OCI-LY1 (cell line): ENCODE results near the gene IKZF2.

Source experiments
- H2AFZ ChIP-seq: fragments of 200-600 bp; sonication (generic), shearing (Covaris generic); 2 replicates; pipeline ENCODE4 v1.6.0; 2014; ENCODE audit warnings: antibody characterized with exemption, mild to moderate bottlenecking, low read length
- H3F3A ChIP-seq: fragments of 200-600 bp; sonication (generic), shearing (Covaris generic); 2 replicates; pipeline ENCODE4 v1.6.0; 2014; ENCODE audit warnings: mild to moderate bottlenecking, antibody characterized with exemption, low read length, moderate library complexity; ENCODE audit not compliant: insufficient read depth
- H3K27ac ChIP-seq: fragments of 200-600 bp; sonication (generic); 2 replicates; pipeline ENCODE4 v1.5.1; 2014; ENCODE audit warnings: low read length, mixed run types, mild to moderate bottlenecking, low read depth; ENCODE audit not compliant: poor library complexity, severe bottlenecking
- H3K27me3 ChIP-seq: fragments of 200-600 bp; sonication (generic); 2 replicates; pipeline ENCODE4 v1.6.0; 2014; ENCODE audit warnings: antibody characterized with exemption, mild to moderate bottlenecking, low read length, moderate library complexity; ENCODE audit not compliant: insufficient read depth
- H3K36me3 ChIP-seq: fragments of 200-600 bp; sonication (generic); 2 replicates; pipeline ENCODE4 v1.6.1; 2014; ENCODE audit warnings: mild to moderate bottlenecking, antibody characterized with exemption, low read length, moderate library complexity, mixed read lengths; ENCODE audit not compliant: insufficient read depth
- H3K4me1 ChIP-seq: fragments of 200-600 bp; sonication (generic); 2 replicates; pipeline ENCODE4 v1.5.1; 2014; ENCODE audit warnings: mild to moderate bottlenecking, low read length, moderate library complexity; ENCODE audit not compliant: insufficient read depth, severe bottlenecking
- H3K4me2 ChIP-seq: fragments of 200-600 bp; sonication (generic), shearing (Covaris generic); 2 replicates; pipeline ENCODE4 v1.6.1; 2014; ENCODE audit warnings: low read length
- H3K4me3 ChIP-seq: fragments of 200-600 bp; sonication (generic); 2 replicates; pipeline ENCODE4 v1.5.1; 2014; ENCODE audit warnings: low read length, low read depth, mild to moderate bottlenecking, mixed read lengths; ENCODE audit not compliant: poor library complexity, severe bottlenecking
- H3K79me2 ChIP-seq: fragments of 200-600 bp; shearing (Covaris generic); 2 replicates; pipeline ENCODE4 v1.6.1; 2016; ENCODE audit warnings: mixed run types, low read length, mixed read lengths; ENCODE audit not compliant: insufficient read depth
- H3K9ac ChIP-seq: fragments of 200-600 bp; sonication (generic), shearing (Covaris generic); 2 replicates; pipeline ENCODE4 v1.6.1; 2014; ENCODE audit warnings: mild to moderate bottlenecking, low read length, mixed read lengths
- H3K9me2 ChIP-seq: fragments of 200-600 bp; sonication (generic), shearing (Covaris generic); 2 replicates; pipeline ENCODE4 v1.6.1; 2014; ENCODE audit warnings: low read depth, mild to moderate bottlenecking, low read length, mixed read lengths
- H3K9me3 ChIP-seq: fragments of 200-600 bp; shearing (Covaris generic); 2 replicates; pipeline ENCODE4 v1.6.1; 2014; ENCODE audit warnings: low read length, mixed read lengths
- H4K20me1 ChIP-seq: fragments of 200-600 bp; sonication (generic), shearing (Covaris generic); 2 replicates; pipeline ENCODE4 v1.6.0; 2016; ENCODE audit warnings: mild to moderate bottlenecking, low read length; ENCODE audit not compliant: insufficient read depth
- EZH2 ChIP-seq: fragments of 200-600 bp; sonication (generic), shearing (Covaris generic); IDR thresholded peaks from 2 replicates; pipeline ENCODE4 v1.8.0; 2017; ENCODE audit warnings: borderline replicate concordance, mixed run types, mild to moderate bottlenecking, antibody characterized with exemption, low read length, moderate library complexity, mixed read lengths
- TF ChIP-seq, protein P1 (sequence below): fragments of 200-600 bp; sonication (generic), shearing (Covaris generic); IDR thresholded peaks from 2 replicates; pipeline ENCODE4 v1.5.1; 2017; ENCODE audit warnings: mild to moderate bottlenecking, antibody characterized with exemption, low read length, moderate library complexity, mixed read lengths

The IKZF2 gene

GRCh38 chr2:213125646-213126347, 25.6 kb downstream of the IKZF2 start:
- peaks cover 100% of the 10 kb centered on the region for H3K79me2 ChIP-seq
- no peak overlapping the region for H3K27ac ChIP-seq
- no peaks in the 10 kb centered on the region for H3K27me3 ChIP-seq
- no peak overlapping the region for H3K9ac ChIP-seq
- peaks cover 91% of the 10 kb centered on the region for H3K4me1 ChIP-seq
- peaks cover 82% of the 10 kb centered on the region for H3K36me3 ChIP-seq
- no peak overlapping the region for H2AFZ ChIP-seq
- no peaks in the 10 kb centered on the region for H3K9me2 ChIP-seq
- H3K9me3 ChIP-seq = no peaks in the 10 kb centered on the region
- H3K4me2 ChIP-seq = no peak overlapping the region
- no peak for TF ChIP-seq EZH2
- TF ChIP-seq, protein P1, sequence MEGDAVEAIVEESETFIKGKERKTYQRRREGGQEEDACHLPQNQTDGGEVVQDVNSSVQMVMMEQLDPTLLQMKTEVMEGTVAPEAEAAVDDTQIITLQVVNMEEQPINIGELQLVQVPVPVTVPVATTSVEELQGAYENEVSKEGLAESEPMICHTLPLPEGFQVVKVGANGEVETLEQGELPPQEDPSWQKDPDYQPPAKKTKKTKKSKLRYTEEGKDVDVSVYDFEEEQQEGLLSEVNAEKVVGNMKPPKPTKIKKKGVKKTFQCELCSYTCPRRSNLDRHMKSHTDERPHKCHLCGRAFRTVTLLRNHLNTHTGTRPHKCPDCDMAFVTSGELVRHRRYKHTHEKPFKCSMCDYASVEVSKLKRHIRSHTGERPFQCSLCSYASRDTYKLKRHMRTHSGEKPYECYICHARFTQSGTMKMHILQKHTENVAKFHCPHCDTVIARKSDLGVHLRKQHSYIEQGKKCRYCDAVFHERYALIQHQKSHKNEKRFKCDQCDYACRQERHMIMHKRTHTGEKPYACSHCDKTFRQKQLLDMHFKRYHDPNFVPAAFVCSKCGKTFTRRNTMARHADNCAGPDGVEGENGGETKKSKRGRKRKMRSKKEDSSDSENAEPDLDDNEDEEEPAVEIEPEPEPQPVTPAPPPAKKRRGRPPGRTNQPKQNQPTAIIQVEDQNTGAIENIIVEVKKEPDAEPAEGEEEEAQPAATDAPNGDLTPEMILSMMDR = peak; percentile 14; the same call in 1 of the 2 replicates
- H4K20me1 ChIP-seq = peaks cover 11% of the 10 kb centered on the region
- H3K4me3 ChIP-seq = no peak overlapping the region
- no peaks in the 10 kb centered on the region; the same call in 1 of the 2 replicates for H3F3A ChIP-seq

DNA sequence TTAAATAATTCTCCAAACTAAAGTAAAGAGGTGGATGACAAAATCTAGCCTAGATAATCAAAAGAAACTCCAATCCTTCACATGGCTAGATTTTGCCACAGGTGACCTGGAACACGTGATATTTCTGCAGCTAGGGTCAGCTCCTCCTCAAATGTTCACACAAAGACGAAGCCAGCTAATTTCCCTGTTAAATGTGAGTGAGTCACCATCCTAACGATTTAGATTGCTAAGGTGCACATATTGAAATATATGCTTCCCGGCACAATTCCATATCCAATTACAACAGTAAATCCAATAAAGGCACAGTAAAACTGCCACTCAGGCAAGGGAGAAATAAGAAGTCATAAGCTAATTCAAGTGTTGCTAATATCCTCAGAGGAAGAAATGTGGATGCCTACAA, 28.7 kb downstream of the IKZF2 start:
- peaks cover 98% of the 10 kb centered on the region for H3K4me1 ChIP-seq
- H4K20me1 ChIP-seq = peaks cover 11% of the 10 kb centered on the region
- no peak overlapping the region for H3K9ac ChIP-seq
- H3K4me2 ChIP-seq = peak overlapping the region; percentile 21; the same call in 1 of the 2 replicates
- peaks cover 82% of the 10 kb centered on the region for H3K36me3 ChIP-seq
- no peaks in the 10 kb centered on the region for H3K9me3 ChIP-seq
- H2AFZ ChIP-seq = no peak overlapping the region
- H3K9me2 ChIP-seq = no peaks in the 10 kb centered on the region
- no peak overlapping the region for H3K4me3 ChIP-seq
- H3K79me2 ChIP-seq = peaks cover 100% of the 10 kb centered on the region
- no peaks in the 10 kb centered on the region; the same call in 1 of the 2 replicates for H3F3A ChIP-seq
- H3K27me3 ChIP-seq = no peaks in the 10 kb centered on the region
- H3K27ac ChIP-seq = no peak overlapping the region
- TF ChIP-seq, protein P1 = no peak
- no peak for TF ChIP-seq EZH2

GRCh38 chr2:213121690-213122089, 29.7 kb downstream of the IKZF2 start:
- peaks cover 100% of the 10 kb centered on the region for H3K79me2 ChIP-seq
- peaks cover 77% of the 10 kb centered on the region for H3K36me3 ChIP-seq
- TF ChIP-seq, protein P1 = no peak
- TF ChIP-seq EZH2 = no peak
- no peak overlapping the region for H3K27ac ChIP-seq
- no peak overlapping the region; the same call in 1 of the 2 replicates for H3K4me2 ChIP-seq
- H3F3A ChIP-seq = no peaks in the 10 kb centered on the region; the same call in 1 of the 2 replicates
- H3K27me3 ChIP-seq = no peaks in the 10 kb centered on the region
- no peaks in the 10 kb centered on the region for H3K9me3 ChIP-seq
- H3K4me3 ChIP-seq = no peak overlapping the region
- no peak overlapping the region for H2AFZ ChIP-seq
- peaks cover 98% of the 10 kb centered on the region for H3K4me1 ChIP-seq
- no peaks in the 10 kb centered on the region for H3K9me2 ChIP-seq
- H4K20me1 ChIP-seq = peaks cover 7% of the 10 kb centered on the region
- no peak overlapping the region for H3K9ac ChIP-seq
